NCI-H1105 (cell line): ENCODE results near the gene LRRC56.

Source experiments
- DNase-seq: peaks from one replicate; lab custom pipeline; 2025; lab: John Stamatoyannopoulos, UW

Gene LRRC56

DNA sequence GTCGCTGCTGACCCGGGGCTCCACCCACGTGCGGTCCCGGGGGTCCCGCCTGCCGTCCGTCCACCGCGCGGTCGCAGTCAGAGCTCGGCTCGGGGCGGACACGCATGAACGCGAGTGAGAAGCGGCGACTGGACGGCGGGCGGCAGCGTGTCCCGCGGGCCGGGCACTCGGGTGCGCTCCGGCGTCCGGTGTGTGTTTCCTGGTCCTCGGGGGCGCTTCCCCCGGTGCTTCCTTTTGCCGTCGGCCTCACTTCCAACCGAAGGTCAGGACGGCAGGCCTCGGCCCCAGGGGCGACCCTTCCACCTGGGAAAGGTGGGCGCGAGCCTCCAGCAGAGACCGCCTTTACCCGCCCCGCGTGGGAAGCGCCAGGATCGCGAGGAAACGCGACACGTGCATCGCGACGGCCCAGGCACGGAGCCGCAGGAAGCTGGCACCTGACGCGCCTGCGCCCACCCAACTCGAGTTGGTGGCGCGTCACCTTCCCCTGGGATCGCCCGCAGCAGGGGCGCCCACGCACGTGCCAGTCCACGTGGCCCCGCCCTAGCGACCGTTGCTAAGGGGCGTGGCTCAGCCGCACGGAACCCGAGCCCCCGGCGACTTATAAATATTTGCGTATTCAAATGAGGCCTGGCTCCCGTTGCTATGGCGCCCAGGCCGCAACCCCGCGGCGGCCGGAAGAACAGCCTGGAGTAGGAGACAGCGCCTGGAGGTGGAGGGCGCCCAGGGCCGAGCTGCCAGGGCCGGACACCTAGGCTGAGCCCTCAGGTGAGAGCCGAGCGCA, at the start of gene LRRC56:
LRRC56 (plus strand) TSS at position 687 of the 781 bp plus-strand sequence. CDS start 3,158 bp downstream, outside the sequence.
- DNase-seq = no peak

DNA sequence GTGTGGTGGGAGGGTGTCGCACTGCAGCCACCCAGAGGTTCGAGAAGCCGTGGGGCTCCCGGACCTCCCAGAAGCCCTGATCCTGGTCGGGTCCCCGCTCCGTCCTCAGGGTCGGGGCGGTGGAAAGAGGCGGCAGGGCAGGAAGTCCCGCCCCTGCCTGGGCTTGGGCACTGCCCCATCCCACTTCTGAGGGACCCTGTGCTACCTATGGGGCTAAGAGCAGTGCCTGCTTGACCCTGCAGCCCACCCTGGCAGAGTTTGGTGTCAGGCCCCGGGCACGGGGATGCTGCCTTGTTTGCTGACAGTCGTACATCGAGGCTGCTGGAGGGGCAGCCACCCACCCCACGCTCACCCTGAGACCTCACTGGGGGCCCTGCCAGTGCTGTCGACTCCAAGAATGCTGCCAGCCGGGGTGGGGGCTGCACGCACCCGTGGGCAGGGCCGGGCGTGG, 49.7 kb upstream of the LRRC56 start:
- DNase-seq = no peak

- no peak for DNase-seq
These were observed 49.3 kb upstream of the LRRC56 start for GRCh38 chr11:488062-488461.

- DNase-seq = no peak
These were observed 48.7 kb upstream of the LRRC56 start for GRCh38 chr11:488579-488978.

GRCh38 chr11:488992-489391, 48.3 kb upstream of the LRRC56 start:
- DNase-seq = no peak

DNA sequence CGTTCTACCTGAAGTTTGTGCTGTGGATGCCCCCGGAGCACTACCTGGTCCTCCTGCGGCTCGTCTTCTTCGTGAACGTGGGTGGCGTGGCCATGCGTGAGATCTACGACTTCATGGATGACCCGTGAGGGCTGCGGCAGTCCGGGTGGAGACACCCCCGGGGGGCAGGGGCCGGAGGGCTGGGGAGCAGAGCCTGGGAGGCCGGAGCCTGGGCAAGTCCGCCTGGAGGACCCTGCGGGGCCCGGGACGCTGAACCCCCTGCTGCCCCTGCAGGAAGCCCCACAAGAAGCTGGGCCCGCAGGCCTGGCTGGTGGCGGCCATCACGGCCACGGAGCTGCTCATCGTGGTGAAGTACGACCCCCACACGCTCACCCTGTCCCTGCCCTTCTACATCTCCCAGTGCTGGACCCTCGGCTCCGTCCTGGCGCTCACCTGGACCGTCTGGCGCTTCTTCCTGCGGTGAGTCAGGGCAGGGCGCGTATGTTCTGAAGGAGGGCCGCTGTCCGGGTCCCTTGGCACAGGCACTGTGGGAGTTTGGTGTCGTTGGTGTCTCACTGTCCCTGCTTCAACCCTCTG, 47.6 kb upstream of the LRRC56 start:
- no peak for DNase-seq

DNA sequence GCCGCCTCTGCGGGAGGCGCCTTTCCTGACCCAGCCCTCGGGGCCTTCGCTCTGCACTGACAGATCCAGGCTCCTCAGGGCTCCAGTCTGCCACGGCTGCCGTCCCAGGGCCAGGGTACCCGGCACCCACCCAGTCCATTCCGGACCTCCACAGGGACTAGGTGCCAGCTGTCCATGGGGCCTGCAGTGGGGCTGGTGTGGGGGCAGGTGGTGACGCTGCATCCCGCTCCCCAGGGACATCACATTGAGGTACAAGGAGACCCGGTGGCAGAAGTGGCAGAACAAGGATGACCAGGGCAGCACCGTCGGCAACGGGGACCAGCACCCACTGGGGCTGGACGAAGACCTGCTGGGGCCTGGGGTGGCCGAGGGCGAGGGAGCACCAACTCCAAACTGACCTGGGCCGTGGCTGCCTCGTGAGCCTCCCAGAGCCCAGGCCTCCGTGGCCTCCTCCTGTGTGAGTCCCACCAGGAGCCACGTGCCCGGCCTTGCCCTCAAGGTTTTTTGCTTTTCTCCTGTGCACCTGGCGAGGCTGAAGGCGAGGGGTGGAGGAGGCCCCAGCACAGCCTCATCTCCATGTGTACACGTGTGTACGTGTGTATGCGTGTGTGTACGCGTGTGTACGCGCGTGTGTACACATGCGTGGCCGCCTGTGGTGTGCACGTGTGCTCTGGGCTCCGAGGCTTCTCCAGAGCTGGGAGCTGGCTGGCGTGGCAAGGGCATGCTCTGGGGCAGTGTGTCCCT, 47.0 kb upstream of the LRRC56 start:
- no peak for DNase-seq

GRCh38 chr11:490930-491260, 46.4 kb upstream of the LRRC56 start:
- no peak for DNase-seq

GRCh38 chr11:491358-491757, 46.0 kb upstream of the LRRC56 start:
- no peak for DNase-seq

DNA sequence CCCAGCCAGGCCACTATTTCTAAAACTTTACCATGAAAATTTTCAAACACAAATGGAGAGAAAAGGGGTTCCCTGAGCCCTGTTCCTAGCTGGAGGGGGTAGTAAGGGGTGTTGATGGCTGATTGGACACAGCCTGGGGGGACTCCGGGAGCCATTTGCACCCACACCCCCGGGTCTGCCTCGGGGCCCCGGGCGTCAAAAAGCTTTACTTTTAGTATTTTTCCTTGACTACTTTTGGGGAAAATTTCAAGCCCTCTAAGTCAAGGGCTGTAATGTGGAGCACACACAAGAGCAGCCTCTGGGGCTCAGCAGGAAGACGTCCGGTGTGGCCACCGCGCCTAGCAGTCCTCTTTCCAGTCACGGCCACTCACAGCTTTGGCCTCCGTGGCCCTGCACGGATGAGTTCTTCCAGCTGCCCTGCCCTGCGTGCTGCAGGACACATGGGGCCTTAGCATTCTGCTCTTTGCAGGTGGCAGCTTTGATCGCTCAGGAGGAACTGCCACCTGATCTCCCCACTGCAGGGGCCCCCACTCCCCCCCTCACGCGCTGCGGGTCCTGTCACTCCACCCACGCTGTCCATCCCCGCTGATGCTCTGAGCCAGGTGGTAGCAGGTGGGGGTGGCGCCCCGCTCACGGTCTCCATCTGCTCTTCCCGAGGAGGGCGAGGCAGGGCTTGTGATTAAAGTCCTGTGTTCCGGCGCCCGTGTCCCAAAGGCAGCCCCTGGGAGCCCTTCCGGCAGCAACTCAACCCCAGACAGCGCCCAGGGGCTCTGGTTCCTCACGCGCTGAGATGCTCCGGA, 44.7 kb upstream of the LRRC56 start:
- DNase-seq = no peak

DNA sequence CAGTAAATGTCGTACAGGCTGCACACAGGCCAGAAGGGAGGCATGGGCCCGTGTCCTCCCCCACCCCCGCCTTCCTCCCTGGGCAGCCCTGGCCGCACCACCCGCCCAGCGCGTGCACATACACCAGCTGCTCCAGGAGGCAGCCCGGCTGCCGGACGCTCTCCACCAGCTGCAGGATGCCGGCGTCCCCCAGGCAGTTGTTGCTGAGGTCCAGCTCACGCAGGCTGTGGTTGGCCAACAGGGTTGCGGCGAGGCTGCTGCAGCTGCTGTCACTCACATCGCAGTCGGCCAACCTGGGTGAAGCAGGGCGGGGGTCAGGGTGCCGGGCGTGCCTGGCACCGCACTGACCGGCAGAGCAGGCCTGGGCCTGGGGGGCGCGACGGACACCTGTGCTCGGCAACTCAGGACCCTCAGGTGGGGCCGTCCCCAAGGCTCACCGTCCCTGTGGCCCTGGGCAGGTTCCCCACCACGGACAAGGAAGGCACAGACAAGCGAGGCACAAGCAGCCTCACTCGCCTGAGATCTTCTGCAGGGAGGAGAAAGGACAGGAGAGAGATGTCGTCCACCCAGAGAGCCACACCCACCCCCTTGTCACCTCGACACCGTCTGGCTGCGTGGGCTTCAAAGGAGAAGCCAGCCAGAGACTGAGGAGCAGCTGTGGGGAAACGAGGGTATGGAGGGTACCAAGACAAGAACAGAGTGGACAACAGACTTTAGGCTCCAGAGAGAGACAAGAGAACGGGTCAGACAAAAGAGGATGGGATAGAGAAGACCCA, 42.4 kb upstream of the LRRC56 start:
- no peak for DNase-seq

DNA sequence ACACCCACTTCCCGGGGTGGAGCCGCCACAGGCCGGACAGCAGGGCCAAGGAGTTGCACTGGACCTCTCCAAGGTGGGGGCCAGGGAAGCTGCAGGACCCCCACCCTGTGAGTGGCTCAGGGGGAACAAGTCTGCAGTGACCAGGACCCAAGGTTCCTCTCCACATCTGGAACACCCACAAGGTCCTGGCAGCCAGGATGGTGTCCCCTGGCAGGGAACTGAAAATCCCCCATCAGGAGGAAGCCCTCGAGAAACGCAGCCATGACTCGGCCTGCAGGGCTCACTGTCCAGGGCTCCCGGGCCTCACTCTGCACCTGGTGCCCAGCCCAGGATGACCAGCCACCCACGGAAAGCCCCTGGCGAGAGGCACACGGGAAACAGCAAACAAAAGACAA, 41.8 kb upstream of the LRRC56 start:
- DNase-seq = no peak

- DNase-seq = no peak
These were observed 40.3 kb upstream of the LRRC56 start for GRCh38 chr11:496834-497564.

- no peak for DNase-seq
These were observed 39.6 kb upstream of the LRRC56 start for GRCh38 chr11:497565-498296.

DNA sequence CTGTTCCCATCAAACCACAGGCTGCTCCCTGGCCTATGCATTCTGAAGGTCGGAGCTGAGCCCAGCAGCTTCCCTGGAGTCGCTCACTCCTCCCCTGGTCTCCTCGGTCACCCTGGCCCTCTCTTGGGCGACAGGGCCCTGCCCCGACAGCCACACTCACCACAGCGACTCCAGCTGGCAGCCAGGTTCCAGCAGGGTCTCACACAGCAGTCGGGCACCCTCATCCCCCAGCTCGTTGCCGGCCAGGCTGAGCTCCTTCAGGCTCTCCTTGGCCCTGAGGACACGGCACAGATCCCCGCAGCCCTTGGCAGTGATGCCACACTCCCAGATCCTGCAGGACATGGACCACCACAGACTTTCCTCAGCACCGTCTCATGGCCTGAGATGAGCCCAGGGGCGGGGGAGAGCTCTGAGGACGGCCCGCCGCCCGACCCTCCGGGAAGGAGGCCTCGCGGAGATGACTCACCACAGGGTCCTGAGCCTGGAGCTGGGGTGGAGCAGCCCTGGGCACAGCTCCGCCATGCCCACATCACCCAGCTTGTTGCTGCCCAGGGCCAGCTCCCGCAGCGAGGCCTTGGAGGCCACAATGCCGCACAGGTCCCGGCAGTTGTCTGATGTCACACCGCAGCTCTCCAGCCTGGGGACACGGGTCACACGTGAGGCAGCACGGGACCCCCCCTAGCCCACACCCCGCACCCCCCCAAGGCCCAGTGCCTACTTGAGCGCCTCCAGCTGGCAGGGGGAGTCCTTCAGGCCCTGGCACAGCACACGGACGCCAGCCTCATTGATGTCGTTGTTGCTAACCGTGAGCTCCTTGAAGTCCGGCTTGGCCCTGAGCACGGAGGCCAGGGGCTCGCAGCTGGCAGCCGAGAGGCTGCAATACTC, 38.8 kb upstream of the LRRC56 start:
- DNase-seq = no peak

- DNase-seq = no peak
These were observed 37.9 kb upstream of the LRRC56 start for GRCh38 chr11:499201-500076.

- no peak for DNase-seq
These were observed 36.2 kb upstream of the LRRC56 start for GRCh38 chr11:501001-501682.
